SK-N-SH (cell line): ENCODE data around the gene ESRP2. TPM values are rescaled to one million over a fixed set of nuclear protein-coding genes. Genes with fewer than 3 reads are reported as not detected.

Experiments used
- CTCF ChIA-PET: fragments of 300-600, 350-600 bp; formaldehyde crosslinking; extraction: SDS; loops from one replicate; lab custom pipeline; 2021; lab: Yijun Ruan, JAX
- POLR2A ChIA-PET: fragments of 350-600 bp; sonication (Branson Sonifier 250); formaldehyde crosslinking; extraction: SDS; loops from one replicate; lab custom pipeline; 2020; ENCODE audit warnings: antibody characterized with exemption, inconsistent platforms; lab: Yijun Ruan, JAX
- DNase-seq: peaks from one replicate; pipeline ENCODE4 v3.0.0; 2012
- H2AFZ ChIP-seq: fragments of 200-600 bp; sonication (generic); 2 replicates; pipeline ENCODE4 v1.8.1; 2016; ENCODE audit warnings: antibody characterized with exemption, mild to moderate bottlenecking, low read depth
- H3F3A ChIP-seq: fragments of 200-600 bp; sonication (generic); replicated peaks from 2 replicates; pipeline ENCODE3; 2016; ENCODE audit warnings: antibody characterized with exemption, mild to moderate bottlenecking; ENCODE audit not compliant: insufficient read depth
- H3K27ac ChIP-seq, 2 experiments: fragments of 200-500 bp in 1 of 2; fragments of 200-600 bp in 1 of 2; sonication (Bioruptor generic) in 1 of 2; sonication (generic), shearing (Covaris generic) in 1 of 2; 2 replicates each; pipeline versions ENCODE4 v1.5.1 to v1.6.1; 2014 to 2016; ENCODE audit warnings: low read depth in 2 of 2, inconsistent platforms in 1 of 2, low read length in 1 of 2, mild to moderate bottlenecking in 1 of 2, mixed read lengths in 1 of 2
- H3K27me3 ChIP-seq: fragments of 200-600 bp; sonication (generic), shearing (Covaris generic); 2 replicates; pipeline ENCODE4 v1.6.1; 2016; ENCODE audit warnings: mixed run types; ENCODE audit not compliant: insufficient read depth
- H3K36me3 ChIP-seq, 2 experiments: fragments of 200-500 bp in 1 of 2; fragments of 200-600 bp in 1 of 2; sonication (Bioruptor generic) in 1 of 2; sonication (generic) in 1 of 2; replicated peaks in 1 of 2; 2 replicates each; pipeline versions ENCODE3 to v1.5.1; 2014 to 2016; ENCODE audit warnings: low read length in 1 of 2, mild to moderate bottlenecking in 1 of 2; ENCODE audit not compliant: insufficient read depth in 2 of 2, control insufficient read depth in 1 of 2
- H3K4me1 ChIP-seq, 2 experiments: fragments of 200-500 bp in 1 of 2; fragments of 200-600 bp in 1 of 2; sonication (Bioruptor generic) in 1 of 2; sonication (generic), shearing (Covaris generic) in 1 of 2; 2 replicates each; pipeline versions ENCODE4 v1.5.1 to v1.6.1; 2014 to 2016; ENCODE audit warnings: low read depth in 1 of 2, low read length in 1 of 2, mixed run types in 1 of 2; ENCODE audit not compliant: insufficient read depth in 2 of 2, control insufficient read depth in 1 of 2
- H3K4me2 ChIP-seq: fragments of 200-600 bp; sonication (generic), shearing (Covaris generic); 2 replicates; pipeline ENCODE4 v1.6.1; 2017; ENCODE audit warnings: mixed run types
- H3K4me3 ChIP-seq, 2 experiments: fragments of 200-500 bp in 1 of 2; fragments of 200-600 bp in 1 of 2; sonication (Bioruptor generic) in 1 of 2; sonication (generic), shearing (Covaris generic) in 1 of 2; 2 replicates each; pipeline versions ENCODE4 v1.5.1 to v1.8.1; 2014 to 2016; ENCODE audit warnings: low read depth in 2 of 2, inconsistent platforms in 1 of 2, low read length in 1 of 2, mild to moderate bottlenecking in 1 of 2, mixed read lengths in 1 of 2, moderate library complexity in 1 of 2
- H3K79me2 ChIP-seq: fragments of 200-600 bp; sonication (generic); 2 replicates; pipeline ENCODE4 v1.8.1; 2017; ENCODE audit warnings: mild to moderate bottlenecking; ENCODE audit not compliant: insufficient read depth
- H3K9ac ChIP-seq: fragments of 200-600 bp; sonication (generic); 2 replicates; pipeline ENCODE4 v1.6.1; 2017; ENCODE audit warnings: mixed run types
- H3K9me2 ChIP-seq: fragments of 200-600 bp; sonication (generic); 2 replicates; pipeline ENCODE4 v1.6.1; 2017; ENCODE audit warnings: mixed run types
- H3K9me3 ChIP-seq: fragments of 200-600 bp; sonication (generic); 2 replicates; pipeline ENCODE4 v1.6.1; 2017; ENCODE audit warnings: mixed run types, mild to moderate bottlenecking, moderate library complexity
- H4K20me1 ChIP-seq: fragments of 200-600 bp; sonication (generic); 2 replicates; pipeline ENCODE4 v1.6.1; 2017; ENCODE audit warnings: mild to moderate bottlenecking, mixed run types; ENCODE audit not compliant: insufficient read depth
- EP300 ChIP-seq, 2 experiments: IDR thresholded peaks; 2 replicates each; pipeline versions ENCODE4 v1.4.0 to v1.6.1; 2012; ENCODE audit warnings: borderline replicate concordance in 1 of 2, low read depth in 1 of 2, low read length in 1 of 2
- EZH2phosphoT487 ChIP-seq: fragments of 200-600 bp; sonication (generic); IDR thresholded peaks from 2 replicates; pipeline ENCODE4 v1.6.1; 2017; ENCODE audit warnings: low read depth, mixed run types, mild to moderate bottlenecking, antibody characterized with exemption, moderate library complexity, borderline replicate concordance
- FOXM1 ChIP-seq: IDR thresholded peaks from 2 replicates; pipeline ENCODE4 v1.4.0; 2012; ENCODE audit warnings: low read depth, mild to moderate bottlenecking
- POLR2AphosphoS5 ChIP-seq: IDR thresholded peaks from 2 replicates; pipeline ENCODE4 v1.6.1; 2012; ENCODE audit warnings: low read depth, low read length
- RAD21 ChIP-seq: IDR thresholded peaks from 2 replicates; pipeline ENCODE4 v1.6.1; 2012; ENCODE audit warnings: mild to moderate bottlenecking, low read length
- REST ChIP-seq: IDR thresholded peaks from 2 replicates; pipeline ENCODE4 v1.6.1; 2012; ENCODE audit warnings: mild to moderate bottlenecking, low read depth, low read length, moderate library complexity
- SIN3A ChIP-seq: IDR thresholded peaks from 2 replicates; pipeline ENCODE4 v1.6.1; 2012; ENCODE audit warnings: low read depth, mild to moderate bottlenecking, low read length, moderate library complexity, borderline replicate concordance
- TEAD4 ChIP-seq: IDR thresholded peaks from 2 replicates; pipeline ENCODE4 v1.4.0; 2012; ENCODE audit warnings: mild to moderate bottlenecking, borderline replicate concordance; ENCODE audit not compliant: insufficient read depth
- WGBS: methylation state at CpG from one replicate; pipeline ENCODE4 v1.1.6; 2017; ENCODE audit warnings: low lambda C conversion rate; 5-methylcytosine and 5-hydroxymethylcytosine counted together
- polyA plus RNA-seq, 3 experiments: library from polyadenylated mRNA; depleted of rRNA; stranded (reverse); fragments of >200 nt; gene quantifications; 2 replicates each; pipeline ENCODE4 v1.2.3, GENCODE V29; 2012
- TF ChIP-seq, protein P1 (sequence below): fragments of 200-600 bp; sonication (generic); IDR thresholded peaks from 2 replicates; pipeline ENCODE4 v1.6.1; 2017; ENCODE audit warnings: antibody characterized with exemption, mild to moderate bottlenecking, moderate library complexity

The ESRP2 gene
- polyA plus RNA-seq, 1 of the 3 experiments (the other 2 are of a cell fraction) = 0.07 TPM

DNA sequence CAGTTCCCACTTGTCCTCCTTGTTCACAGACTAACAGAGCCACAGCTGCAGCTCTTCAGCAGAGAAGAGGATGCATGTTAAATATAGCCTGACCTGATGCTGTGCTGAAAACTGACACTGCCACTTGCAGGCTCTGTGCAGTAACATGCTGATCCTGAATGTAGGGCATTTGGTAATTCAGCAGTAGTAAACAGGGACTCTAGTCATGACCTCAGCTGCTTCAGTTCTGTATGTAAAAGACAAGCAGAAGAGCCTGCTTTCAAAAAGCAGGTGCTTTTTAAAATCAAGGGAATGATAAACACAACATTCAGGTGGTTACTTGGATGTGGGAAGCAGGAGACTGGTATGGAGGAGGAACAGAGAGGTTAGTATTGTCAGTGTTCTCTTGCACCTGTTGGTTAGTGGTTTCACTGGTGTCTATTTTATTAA is 33.8 kb downstream of the ESRP2 start:
- CTCF ChIA-PET = interaction anchor here (1.0 kb wide), 1 partner anchor 15 kb away, joined by 3 read pairs; no protein-coding TSS in a partner anchor
- Histone ChIP-seq H4K20me1 (peaks cover 3% of the 10 kb centered on the region; the same call in 1 of the 2 replicates), H3K4me2 (no peak overlapping the region), H3K27me3 (no peaks in the 10 kb centered on the region), H3K27ac (no peak overlapping the region), H3F3A (peaks cover 4% of the 10 kb centered on the region), H3K4me3 (no peak overlapping the region), H3K4me1 (peaks cover 0 to 6% of the 10 kb centered on the region in 2 experiments; a peak in 3 of 4 replicates), H3K9me2 (no peaks in the 10 kb centered on the region), H3K9me3 (no peaks in the 10 kb centered on the region), H3K9ac (no peak overlapping the region), H3K36me3 (no peaks in the 10 kb centered on the region), H3K79me2 (peaks cover 8% of the 10 kb centered on the region), H2AFZ (no peak overlapping the region)
- TF ChIP-seq EZH2phosphoT487 (no peak), TEAD4 (no peak), SIN3A (no peak), RAD21 (peak; percentile 28), REST (no peak), EP300 (IDR thresholded peaks at IDR 0.05; ENCODE audit: borderline replicate concordance in 1 of 2, low read depth in 1 of 2, low read length in 1 of 2) (no peak), FOXM1 (no peak)
- TF ChIP-seq, protein P1, sequence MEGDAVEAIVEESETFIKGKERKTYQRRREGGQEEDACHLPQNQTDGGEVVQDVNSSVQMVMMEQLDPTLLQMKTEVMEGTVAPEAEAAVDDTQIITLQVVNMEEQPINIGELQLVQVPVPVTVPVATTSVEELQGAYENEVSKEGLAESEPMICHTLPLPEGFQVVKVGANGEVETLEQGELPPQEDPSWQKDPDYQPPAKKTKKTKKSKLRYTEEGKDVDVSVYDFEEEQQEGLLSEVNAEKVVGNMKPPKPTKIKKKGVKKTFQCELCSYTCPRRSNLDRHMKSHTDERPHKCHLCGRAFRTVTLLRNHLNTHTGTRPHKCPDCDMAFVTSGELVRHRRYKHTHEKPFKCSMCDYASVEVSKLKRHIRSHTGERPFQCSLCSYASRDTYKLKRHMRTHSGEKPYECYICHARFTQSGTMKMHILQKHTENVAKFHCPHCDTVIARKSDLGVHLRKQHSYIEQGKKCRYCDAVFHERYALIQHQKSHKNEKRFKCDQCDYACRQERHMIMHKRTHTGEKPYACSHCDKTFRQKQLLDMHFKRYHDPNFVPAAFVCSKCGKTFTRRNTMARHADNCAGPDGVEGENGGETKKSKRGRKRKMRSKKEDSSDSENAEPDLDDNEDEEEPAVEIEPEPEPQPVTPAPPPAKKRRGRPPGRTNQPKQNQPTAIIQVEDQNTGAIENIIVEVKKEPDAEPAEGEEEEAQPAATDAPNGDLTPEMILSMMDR = no peak
- no peak for DNase-seq
- POLR2A ChIA-PET = no interaction called here

GRCh38 chr16:68200088-68200783 is 35.7 kb downstream of the ESRP2 start:
- no peak overlapping the region for H2AFZ ChIP-seq
- no peak overlapping the region for H3K4me3 ChIP-seq
- ChIA-PET POLR2A (no interaction called here), CTCF (interaction anchor here (1.1 to 1.8 kb wide), 3 partner anchors 11 to 106 kb away, joined by 3 to 7 read pairs (median 4); no protein-coding TSS in a partner anchor)
- H3K9ac ChIP-seq = no peak overlapping the region
- H3K9me2 ChIP-seq = no peaks in the 10 kb centered on the region
- peaks cover 8% of the 10 kb centered on the region for H3K79me2 ChIP-seq
- no peak for TF ChIP-seq POLR2AphosphoS5
- peaks cover 4% of the 10 kb centered on the region for H3F3A ChIP-seq
- no peaks in the 10 kb centered on the region for H3K36me3 ChIP-seq
- peak overlapping the region; percentile 8; the same call in 1 of the 2 replicates for H3K4me2 ChIP-seq
- peak overlapping the region in 1 of 2 experiments; percentile 21; a peak in 1 of 4 replicates for H3K27ac ChIP-seq
- H3K9me3 ChIP-seq = no peaks in the 10 kb centered on the region
- DNase-seq = no peak
- no peaks in the 10 kb centered on the region for H3K27me3 ChIP-seq
- WGBS = 62% methylated on average over 3 of the region's 3 CpGs
- H4K20me1 ChIP-seq = peaks cover 3% of the 10 kb centered on the region; the same call in 1 of the 2 replicates
- peaks cover 0 to 6% of the 10 kb centered on the region in 2 experiments; a peak in 3 of 4 replicates for H3K4me1 ChIP-seq
